D341Med (cell line): ENCODE results near the gene APOBR.
A peak's percentile ranks its signal among the peaks of the same experiment; 100 is the strongest.
"Not testable (repeated sequence)": the region's sequence is repeated elsewhere in the genome, so short reads cannot be mapped to it uniquely, and the experiment has no call there.

Source experiments
- DNase-seq: peaks from one replicate; pipeline ENCODE4 v3.0.0; 2012; ENCODE audit warnings: low spot score

The APOBR gene

DNA sequence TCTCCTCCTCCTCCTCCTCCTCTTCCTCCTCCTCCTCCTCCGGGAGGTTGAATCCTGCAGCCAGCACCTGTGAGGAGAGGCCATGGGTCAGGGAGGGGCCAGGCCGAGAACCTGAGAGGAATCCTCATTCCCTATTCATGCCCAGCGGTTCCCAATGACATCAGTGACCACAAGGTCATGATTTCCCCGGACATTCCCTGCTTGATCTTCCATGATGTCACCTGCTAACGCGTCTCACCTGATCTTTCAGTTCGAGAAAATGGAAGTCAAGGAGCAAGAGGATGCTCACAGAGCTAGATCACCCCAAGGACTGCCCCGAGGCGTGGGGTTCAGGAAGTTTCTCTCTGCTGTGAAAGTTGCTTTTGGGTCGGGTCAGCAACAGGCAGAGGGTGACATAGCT lies 5.4 kb downstream of the APOBR start:
- DNase-seq: no peak

DNA sequence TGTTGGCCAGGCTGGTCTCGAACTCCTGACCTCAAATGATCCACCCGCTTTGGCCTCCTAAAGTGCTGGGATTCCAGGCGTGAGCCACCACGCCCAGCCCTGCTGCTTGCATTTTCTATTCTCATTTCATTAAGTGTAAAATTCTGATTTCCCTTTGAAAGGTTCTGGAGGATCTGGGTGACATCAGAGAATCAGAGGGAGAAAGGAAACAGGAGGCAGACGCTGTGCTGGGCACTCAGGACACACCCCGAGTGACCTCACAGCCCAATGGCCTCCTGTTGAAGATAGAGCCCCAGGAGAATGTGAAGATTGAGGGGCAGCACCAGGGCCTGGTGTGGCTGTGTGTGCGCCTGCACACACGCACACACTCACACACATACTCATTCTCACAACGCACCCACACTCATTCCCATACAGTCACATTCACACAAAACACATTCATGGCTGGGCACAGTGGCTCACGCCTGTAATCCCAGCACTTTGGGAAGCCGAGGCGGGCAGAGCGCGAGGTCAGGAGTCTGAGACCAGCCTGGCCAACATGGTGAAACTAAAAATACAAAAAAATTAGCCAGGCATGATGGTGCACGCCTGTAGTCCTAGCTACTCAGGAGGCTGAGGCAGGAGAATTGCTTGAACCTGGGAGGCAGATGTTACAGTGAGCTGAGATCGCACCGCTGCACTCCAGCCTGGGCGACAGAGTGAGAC lies 6.2 kb downstream of the APOBR start:
- DNase-seq: not testable (repeated sequence)

DNA sequence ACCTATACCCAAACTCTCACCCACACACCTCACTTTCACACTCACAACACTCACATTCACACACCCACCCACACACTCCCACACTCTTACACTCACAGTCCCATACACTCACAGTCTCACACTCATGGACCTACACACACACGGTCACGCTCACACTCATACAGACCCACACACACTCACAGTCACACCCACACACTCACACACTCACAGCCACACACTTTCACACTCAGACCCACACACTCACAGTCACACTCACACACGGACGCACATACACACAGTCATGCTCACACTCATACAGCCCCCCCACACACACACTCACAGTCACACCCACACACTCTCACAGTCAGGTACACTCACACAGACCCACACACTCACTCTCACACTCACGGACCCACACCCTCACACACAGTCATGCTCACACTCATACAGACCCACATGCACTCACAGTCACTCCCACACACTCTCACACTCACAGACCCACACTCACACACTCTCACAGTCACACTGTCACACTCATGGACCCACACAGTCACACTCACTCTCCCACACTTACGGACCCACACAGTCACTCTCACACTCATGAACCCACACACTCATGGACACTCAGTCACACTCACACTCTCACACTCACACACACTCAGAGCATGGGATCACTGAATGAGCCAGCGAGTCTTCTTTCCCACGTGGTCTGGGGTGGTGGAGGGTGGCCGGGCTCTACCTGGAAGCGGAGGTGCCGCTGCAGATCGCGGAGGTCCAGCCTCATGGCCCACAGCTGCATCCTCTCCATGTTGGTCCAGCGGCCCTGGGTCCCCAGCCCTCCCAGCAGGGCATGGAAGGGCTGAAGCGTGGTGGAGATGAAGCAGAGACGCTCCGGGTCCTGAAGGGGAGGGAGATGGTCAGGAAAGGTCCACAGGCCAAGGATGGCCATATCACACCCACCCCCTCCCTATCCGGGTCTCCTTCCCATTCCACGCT lies 7.1 kb downstream of the APOBR start:
- DNase-seq: no peak

DNA sequence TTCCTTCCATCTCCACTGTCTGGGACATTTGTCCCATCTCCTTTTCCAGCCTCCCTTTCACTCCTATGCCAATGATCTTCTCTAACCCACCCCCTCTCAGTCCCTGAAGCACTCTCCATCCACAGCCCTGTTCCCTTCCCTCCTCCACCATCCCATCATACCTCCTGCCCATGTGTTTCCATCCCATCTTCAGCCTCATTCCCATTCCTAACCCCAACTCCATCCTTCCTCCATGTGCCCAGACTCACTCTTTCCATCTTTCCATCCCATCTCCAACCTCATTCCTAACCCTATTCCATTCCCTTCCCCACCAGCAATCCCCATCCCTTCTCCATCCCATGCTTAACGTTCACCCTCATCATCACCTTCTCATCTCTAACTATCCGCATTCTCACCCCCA lies 7.8 kb downstream of the APOBR start:
- DNase-seq: no peak

DNA sequence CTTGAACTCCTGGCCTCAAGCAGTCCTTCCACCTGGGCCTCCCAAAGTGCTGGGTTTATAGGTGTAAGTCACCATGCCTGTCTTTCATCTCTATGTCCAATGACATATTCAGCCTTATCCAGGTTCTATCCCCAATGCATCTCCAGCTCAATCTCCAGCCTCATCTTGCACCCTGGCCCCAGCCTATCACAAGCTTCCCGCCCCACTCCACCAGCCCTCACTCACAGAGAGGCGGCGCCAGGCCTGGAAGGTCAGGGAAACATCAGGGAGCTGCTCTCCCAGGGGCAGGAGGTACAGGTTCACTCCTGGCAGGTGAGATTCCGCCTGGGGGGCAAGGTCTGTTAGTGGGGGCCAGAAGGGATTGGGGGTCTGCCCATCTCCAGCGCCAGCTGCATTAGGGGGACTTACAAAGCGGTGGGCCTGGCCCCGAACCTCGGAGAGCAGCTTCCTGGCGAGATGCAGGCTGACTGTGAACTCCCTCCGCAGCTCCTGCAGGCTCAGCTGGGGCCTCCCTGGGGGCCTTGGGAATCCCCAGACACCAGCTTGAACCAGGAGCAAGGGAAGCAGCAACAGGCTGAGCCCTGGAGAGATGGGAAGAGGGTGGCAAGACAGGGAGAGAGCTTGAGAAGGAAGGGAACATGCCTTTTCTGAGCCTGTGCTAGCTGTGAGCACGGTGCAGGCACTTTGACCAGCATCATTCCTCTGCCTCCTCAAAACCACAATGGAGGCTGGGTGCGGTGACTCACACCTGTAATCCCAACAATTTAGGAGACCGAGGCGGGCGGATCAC lies 9.2 kb downstream of the APOBR start:
- DNase-seq: peak; percentile 58

DNA sequence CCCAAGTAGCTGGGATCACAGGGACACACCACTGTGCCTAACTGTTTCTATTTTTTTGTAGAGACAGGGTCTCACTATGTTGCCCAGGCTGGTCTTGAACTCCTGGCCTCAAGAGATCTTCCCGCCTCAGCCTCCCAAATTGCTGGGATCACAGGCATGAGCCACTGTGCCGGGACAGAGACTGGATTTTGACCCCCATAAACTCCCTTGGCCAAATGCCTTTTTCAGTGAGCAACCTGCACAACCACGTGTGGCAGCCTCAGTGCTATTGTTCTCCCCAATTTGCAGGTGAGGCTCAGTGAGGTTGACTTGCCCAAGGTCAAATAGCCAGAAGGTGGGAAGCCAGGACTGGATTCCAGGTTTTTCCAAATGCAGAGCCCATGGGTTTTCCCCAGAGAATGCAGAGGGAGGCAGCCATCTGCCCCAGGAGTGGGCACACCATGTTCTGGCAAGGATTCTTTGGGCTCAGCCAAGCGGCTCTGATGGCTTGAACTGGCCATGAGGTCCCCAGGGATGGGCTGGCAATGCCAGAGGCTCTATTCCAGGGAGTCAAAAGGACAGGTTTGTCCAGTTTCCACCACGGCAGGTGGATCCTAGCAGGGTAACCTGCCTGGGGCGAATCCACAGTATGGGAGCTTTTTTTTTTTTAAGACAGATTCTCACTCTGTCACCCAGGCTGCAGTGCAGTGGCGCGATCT lies 10.4 kb downstream of the APOBR start:
- no peak for DNase-seq

DNA sequence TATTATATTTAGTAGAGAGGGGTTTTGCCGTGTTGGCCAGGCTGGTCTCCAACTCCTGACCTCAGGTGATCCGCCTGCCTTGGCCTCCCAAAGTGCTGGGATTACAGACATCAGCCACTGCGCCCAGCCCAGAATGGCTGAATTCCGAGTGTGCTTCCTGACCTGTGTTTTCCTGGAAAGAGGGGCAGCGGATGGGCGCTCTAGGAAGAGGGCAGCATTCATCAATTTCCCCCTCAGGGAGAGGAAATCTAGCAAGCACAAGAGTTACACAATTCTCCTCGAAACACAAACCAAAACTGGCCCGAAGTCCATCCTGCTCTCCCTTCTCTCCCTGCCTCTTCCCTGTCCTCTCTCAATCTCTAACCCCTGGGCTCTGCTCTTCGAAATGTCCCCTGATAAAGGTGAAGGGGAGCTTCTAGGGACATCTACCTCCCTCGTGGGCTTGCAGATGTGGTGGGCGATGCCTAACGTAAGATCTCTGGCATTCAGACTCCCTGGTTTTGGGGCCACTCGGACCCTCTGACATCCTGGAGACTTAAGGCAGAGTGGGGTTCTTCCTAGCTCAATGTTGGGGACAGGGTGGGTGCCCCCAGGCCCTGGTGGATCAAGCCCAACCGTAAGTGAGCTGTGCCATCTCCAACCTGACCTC lies 11.2 kb downstream of the APOBR start:
- DNase-seq: no peak

DNA sequence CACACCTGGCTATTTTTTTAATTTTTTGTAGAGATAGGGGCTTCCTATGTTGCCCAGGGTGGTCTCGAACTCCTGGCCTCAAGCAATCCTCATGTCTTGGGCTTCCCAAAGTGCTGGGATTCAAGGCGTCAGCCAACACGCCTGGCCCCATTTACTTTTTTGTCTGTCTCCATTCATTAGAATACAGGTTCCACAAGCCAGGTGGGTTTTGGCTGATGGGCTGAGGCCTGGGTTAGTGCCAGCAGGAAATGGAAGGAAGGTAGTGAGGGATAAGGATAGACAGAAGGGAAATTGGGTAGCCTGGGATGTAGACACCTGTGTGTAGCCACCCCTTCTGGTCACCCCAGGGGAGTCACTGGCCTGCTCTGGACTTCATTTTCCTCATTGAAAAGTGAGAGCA lies 16.6 kb downstream of the APOBR start:
- no peak for DNase-seq

DNA sequence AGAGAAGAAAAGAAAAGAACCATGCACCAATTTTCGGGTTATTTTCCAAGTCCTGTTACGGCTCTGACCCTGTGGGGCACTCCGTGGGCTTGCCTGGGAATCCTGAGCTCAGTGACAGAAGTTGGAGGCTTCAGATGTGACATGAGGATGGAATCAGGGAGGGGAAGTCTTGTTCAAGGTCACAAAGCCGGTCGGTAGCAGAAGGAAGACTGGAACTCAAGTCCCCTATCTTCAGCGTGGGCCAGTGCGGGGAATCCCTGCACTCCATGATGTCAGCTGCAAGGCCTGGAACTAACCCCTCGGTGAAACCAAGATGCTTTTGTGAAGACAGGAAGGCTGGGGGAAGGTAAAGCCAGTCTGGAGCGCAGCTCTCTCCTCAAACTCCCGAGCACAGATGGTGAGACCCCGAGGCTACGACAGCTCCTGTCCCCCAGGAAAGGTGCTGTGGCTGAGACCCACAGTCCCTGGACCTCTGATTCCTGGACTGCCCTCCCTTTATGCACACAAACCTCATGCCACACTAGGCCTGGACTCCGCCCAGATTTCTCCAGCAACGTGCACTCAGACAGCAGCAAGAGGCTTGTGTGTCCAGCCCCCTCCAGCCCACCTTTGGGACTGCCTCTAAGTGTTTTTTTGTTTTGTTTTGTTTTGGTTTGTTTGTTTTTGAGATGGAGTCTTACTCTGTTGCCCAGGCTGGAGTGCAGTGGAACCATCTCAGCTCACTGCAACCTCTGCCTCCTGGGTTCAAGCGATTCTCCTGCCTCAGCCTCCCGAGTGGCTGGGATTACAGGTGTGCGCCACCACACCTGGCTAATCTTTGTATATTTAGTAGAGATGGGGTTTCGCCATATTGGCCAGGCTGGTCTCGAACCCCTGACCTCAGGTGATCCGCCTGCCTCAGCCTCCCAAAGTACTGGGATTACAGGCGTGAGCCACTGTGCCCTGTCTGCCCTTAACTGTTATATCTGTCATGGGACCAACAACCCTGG lies 17.7 kb downstream of the APOBR start:
- DNase-seq: no peak

DNA sequence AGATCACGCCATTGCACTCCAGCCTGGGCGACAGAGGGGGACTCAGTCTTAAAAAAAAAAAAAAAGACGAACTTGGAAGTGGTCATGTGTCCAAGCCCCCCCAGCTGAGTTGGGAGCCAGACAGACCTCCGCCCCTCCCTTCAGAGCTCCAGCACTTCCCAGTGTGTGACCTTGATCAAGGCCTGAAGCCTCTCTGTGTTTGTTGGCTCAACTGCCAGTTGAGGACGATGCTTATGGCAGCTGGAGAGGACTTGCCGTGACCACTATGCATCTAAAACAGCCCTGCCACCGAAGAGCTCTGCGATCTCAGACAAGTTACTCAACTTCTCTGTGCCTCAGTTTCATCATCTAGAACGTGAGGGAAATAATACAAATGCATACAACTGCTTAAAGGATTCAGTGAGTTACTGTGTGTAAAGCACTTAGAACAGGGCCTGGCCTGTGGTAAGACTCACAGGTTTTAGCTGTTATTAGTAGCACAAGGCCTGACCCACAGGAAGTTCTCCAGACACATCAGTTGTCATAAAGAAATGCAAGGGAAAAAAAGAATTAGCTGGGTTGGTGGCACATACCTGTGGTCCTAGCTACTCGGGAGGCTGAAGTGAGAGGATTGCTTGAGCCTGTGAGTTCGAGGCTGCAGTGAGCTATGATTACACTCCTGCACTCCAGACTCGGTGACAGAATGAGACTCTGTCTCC lies 19.2 kb downstream of the APOBR start:
- no peak for DNase-seq

DNA sequence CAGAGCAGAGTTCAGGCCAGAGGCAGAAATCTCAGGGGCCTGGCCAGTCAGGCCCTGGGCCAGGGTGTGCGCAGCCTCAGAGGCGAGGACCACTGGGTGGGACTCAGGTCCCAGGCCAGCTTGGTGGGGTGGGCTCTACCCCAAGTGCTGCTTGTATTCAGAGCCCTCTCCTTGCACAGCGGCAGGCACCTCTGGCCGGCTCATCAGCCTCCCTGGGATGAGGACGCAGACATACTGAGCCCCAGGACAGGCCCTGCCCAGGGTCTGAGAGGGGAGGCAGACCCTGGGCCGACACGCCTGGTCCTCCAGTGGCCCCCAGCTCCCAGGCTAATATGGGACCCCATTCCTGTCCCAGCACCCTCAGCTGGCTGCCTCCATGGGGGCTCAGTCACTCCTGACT lies 19.8 kb downstream of the APOBR start:
- no peak for DNase-seq

DNA sequence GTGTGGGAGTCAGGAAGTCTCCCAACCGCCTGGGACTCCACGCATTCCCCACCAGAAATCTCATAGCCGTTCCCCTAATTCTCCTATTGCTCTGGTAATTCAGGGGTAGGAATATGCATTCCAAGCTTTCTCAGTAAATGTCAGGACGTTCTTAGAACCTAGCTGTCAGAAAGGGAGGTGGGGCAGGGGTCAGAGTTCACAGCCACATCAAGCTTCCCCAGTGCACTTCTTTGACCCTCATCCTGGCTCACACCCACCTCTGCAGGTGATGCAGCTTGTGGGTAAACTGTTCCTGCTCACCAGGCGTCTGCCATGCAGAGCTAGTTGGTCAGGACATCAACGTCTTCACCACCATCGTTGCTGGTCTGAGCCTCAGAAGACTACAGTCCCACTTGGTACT lies 26.2 kb downstream of the APOBR start:
- DNase-seq: no peak

DNA sequence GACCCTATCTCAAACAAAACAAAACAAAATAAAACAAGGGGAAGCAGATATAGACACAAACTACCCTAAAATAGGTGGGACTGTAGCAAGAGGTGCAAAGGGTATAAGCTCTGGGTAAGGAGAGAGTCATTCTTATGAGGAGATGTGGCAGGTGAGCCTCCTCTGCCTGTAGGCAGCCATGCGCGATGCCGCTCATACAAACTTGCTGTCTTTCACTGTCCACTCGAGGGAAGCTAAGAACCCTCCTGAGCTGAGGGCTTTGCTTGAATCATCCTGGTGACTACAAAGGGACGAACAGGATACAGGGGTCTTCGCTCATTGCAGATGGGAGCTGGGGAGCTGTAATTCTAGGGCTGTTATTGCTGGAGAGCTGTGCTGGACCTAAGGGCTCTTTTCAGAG lies 27.0 kb downstream of the APOBR start:
- no peak for DNase-seq

DNA sequence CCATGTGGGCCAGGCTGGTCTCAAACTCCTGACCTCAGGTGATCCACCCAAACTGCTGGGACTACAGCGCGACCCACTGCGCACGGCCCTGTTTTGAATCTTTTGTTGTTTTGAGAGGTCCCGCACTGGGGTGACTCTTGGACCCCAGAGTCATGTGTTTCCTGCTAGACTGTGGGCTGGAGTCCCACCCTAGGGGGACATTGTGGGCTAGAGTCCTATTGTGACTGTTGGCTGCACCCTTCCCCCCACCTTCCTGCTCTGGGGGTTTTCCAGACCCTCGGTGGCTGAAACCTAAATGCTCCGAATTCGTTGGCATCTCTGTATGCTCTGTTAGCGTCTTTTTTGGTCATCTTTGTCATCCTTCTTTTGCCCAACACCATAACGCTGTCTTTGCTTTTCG lies 28.3 kb downstream of the APOBR start:
- no peak for DNase-seq

DNA sequence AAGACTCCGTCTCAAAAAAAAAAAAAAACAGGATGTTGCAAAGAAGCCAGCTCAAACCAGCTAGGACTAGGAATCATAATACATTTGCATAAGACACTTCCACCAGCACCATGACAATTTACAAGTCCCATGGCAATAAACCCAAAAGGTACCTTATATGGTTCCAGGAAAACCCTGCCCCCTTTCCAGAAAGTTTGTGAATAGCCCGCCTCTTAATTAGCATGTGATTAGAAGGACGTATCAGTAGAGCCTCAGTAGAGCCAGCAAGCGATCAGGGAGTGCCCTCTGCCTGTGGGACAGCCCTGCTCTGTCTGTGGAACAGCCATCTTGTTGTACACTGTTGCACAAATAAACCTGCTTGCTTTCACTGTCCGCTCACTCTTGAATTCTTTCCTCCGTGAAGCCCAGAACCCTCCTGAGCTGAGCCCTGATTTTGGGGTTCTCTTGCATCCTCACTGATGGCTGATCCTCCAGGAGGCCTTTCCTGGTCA lies 30.3 kb downstream of the APOBR start:
- no peak for DNase-seq

DNA sequence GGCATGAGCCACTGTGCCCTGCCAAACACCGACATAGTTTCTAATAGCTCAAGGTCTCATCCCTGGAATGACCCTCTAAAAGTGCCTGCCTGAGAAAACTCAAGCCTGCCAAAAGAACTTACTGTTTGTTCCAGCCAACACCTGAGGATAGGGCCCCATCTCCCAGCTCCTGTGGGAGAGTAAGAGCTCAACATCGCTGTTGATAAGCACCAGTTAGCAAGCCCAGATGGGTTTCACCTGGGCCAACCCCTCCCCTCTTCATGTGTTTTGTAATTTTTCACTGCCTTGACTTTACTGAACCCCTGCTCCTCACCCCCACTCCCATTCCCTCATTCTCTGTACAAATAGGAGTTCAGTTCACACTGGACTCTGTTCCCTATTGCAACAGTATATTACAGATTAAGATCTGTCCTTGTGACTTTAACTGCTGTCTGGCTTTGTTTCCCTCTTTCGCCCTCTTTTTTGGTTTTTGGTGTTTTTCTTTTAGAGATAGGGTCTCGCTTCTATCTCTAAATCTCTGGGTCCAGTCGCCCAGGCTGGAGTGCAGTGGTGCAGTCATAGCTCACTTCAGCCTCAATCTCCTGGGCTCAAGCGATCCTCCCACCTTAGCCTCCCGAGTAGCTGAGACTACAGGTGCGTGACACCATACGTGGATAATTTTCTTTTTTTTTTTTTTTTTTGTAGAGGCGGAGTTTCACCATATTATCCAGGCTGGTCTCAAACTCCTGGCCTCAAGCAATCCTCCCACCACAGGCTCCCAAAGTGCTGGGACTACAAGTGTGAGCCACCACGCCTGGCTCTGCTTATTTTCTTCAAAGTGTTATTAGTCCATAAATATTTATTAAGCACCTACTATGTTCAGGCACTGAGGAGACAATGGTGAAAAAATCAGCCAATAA lies 32.0 kb downstream of the APOBR start:
- no peak for DNase-seq

DNA sequence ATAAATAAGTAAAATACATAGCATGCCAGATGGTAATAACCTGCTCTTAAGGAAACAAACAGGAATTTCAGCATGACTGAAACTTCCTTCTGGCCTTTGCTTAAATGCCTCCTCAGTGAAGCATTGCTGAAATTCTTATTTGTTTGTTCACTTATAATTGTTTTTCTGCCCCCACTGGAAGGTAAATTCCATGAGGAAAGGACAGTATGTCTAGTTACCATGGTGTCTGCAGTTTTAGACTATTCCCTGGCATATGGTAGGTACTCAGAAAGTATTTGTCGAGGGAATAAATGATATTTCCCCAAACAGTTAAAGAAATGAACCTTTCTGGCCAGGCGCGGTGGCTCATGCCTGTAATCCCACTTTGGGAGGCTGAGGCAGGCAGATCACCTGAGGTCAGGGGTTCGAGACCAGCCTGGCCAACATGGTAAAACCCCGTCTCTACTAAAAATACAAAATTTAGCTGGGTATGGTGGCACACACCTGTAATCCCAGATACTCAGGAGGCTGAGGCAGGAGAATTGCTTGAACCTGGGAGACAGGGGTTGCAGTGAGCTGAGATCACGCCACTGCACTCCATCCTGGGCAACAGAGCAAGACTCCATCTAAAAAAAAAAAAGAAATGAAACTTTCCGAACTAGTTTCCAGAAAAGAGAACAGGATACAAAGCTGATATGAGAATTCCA lies 32.8 kb downstream of the APOBR start:
- not testable (repeated sequence) for DNase-seq

DNA sequence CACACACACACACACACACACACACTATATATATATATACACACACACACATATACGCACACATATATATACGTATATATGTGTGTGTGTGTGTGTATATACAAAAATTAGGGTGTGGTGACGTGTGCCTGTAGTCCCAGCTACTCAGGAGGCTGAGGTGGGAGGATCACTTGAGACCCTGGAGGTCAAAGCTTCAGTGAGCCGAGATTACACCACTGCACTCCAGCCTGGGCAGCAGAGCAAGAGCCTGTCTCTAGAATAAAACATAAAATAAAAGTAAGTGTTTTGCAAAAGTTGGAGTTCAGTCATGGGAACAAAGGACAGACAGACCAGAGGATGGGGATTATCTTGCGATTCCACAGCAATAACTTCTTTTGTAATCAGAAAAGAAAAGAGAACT lies 33.5 kb downstream of the APOBR start:
- no peak for DNase-seq
